WTC11 (cell line): ENCODE results near the gene DYRK3.

Source experiments
- ATF3 ChIP-seq: sonication (generic); formaldehyde crosslinking; conservative IDR thresholded peaks from 2 replicates; pipeline ENCODE4 v1.8.1; 2022; ENCODE audit warnings: mild to moderate bottlenecking, missing genetic modification reagents
- CTCF ChIP-seq: fragments of 200-600 bp; IDR thresholded peaks from 2 replicates; pipeline ENCODE4 v1.8.0; 2022; ENCODE audit warnings: antibody characterized with exemption
- ELF4 ChIP-seq: sonication (generic); formaldehyde crosslinking; IDR thresholded peaks from 2 replicates; pipeline ENCODE4 v1.8.1; 2022; ENCODE audit warnings: low read depth, mild to moderate bottlenecking, moderate library complexity, missing genetic modification reagents
- ETV6 ChIP-seq: sonication (generic); formaldehyde crosslinking; IDR thresholded peaks from 2 replicates; pipeline ENCODE4 v1.8.1; 2022; ENCODE audit warnings: mild to moderate bottlenecking, missing genetic modification reagents
- JUN ChIP-seq: sonication (generic); formaldehyde crosslinking; IDR thresholded peaks from 2 replicates; pipeline ENCODE4 v1.8.0; 2023; ENCODE audit warnings: mild to moderate bottlenecking, missing genetic modification reagents
- MAX ChIP-seq: sonication (generic); formaldehyde crosslinking; IDR thresholded peaks from 2 replicates; pipeline ENCODE4 v1.8.0; 2022; ENCODE audit warnings: mild to moderate bottlenecking, missing genetic modification reagents
- RELA ChIP-seq: sonication (generic); formaldehyde crosslinking; IDR thresholded peaks from 2 replicates; pipeline ENCODE4 v1.8.1; 2022; ENCODE audit warnings: missing genetic modification reagents, mild to moderate bottlenecking, borderline replicate concordance
- SP1 ChIP-seq: sonication (generic); formaldehyde crosslinking; conservative IDR thresholded peaks from 2 replicates; pipeline ENCODE4 v1.8.1; 2022; ENCODE audit warnings: missing genetic modification reagents
- ZNF263 ChIP-seq: sonication (generic); formaldehyde crosslinking; IDR thresholded peaks from 2 replicates; pipeline ENCODE4 v1.8.1; 2022; ENCODE audit warnings: low read depth, mild to moderate bottlenecking, moderate library complexity, missing genetic modification reagents
- TF ChIP-seq, protein P1 (sequence below): sonication (generic); formaldehyde crosslinking; IDR thresholded peaks from 2 replicates; pipeline ENCODE4 v1.8.0; 2023; ENCODE audit warnings: missing genetic modification reagents

DNA sequence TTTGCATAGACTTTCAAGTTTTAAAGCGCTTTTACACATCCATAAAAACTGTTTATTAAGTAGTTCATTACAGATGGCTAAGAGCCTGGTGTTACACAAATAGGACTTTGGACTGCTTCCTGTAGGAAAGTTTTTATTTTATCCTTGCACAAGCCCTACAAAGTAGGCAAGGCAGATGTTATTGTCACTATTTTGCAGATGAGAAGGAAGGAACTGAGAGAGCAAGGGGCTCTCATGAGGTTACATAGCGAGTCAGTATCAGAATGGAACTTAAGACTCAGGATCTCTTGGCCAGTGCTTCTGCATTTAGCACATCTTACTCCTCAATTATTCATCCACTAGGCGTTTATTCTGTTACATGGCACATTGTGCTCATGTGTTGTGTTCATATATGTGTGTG lies 46.8 kb downstream of the DYRK3 start:
- TF ChIP-seq MAX (CRISPR knock-in tag): no peak
- TF ChIP-seq CTCF: no peak
- no peak for TF ChIP-seq ETV6 (CRISPR knock-in tag)
- no peak for TF ChIP-seq RELA (CRISPR knock-in tag)
- TF ChIP-seq SP1 (CRISPR knock-in tag): no peak
- TF ChIP-seq, protein P1, sequence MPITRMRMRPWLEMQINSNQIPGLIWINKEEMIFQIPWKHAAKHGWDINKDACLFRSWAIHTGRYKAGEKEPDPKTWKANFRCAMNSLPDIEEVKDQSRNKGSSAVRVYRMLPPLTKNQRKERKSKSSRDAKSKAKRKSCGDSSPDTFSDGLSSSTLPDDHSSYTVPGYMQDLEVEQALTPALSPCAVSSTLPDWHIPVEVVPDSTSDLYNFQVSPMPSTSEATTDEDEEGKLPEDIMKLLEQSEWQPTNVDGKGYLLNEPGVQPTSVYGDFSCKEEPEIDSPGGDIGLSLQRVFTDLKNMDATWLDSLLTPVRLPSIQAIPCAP: no peak
- TF ChIP-seq ATF3 (CRISPR knock-in tag): no peak
- TF ChIP-seq ELF4 (CRISPR knock-in tag): no peak
- TF ChIP-seq JUN (CRISPR knock-in tag): no peak
- no peak for TF ChIP-seq ZNF263 (CRISPR knock-in tag)
